ENCODE data around the gene ARIH2.

Gene ARIH2

GRCh38 chr3:48929358-48930035, 10.9 kb downstream of the ARIH2 start:
- DNase-seq = no peak

- no peak for DNase-seq
Observed at GRCh38 chr3:48930590-48930989, 11.9 kb downstream of the ARIH2 start.

- no peak for DNase-seq
Observed at GRCh38 chr3:48931944-48932580, 13.4 kb downstream of the ARIH2 start.

- DNase-seq = no peak
Observed at GRCh38 chr3:48934333-48934991, 15.8 kb downstream of the ARIH2 start.

GRCh38 chr3:48935530-48935929, 16.9 kb downstream of the ARIH2 start:
- no peak for DNase-seq

- no peak for DNase-seq
Observed at GRCh38 chr3:48938156-48938555, 19.5 kb downstream of the ARIH2 start.

- no peak for DNase-seq
Observed at GRCh38 chr3:48938689-48939088, 20.0 kb downstream of the ARIH2 start.

GRCh38 chr3:48945432-48945831, 26.8 kb downstream of the ARIH2 start:
- no peak for DNase-seq

GRCh38 chr3:48945891-48946549, 27.4 kb downstream of the ARIH2 start:
- no peak for DNase-seq

- DNase-seq = peak; percentile 28
Observed at GRCh38 chr3:48949376-48949717, 30.7 kb downstream of the ARIH2 start.

- DNase-seq = no peak
Observed at GRCh38 chr3:48950051-48950450, 31.4 kb downstream of the ARIH2 start.

- DNase-seq = no peak
Observed at GRCh38 chr3:48951764-48952163, 33.1 kb downstream of the ARIH2 start.

GRCh38 chr3:48952510-48953118, 34.0 kb downstream of the ARIH2 start:
- no peak for DNase-seq

GRCh38 chr3:48957006-48957705, 38.5 kb downstream of the ARIH2 start:
- DNase-seq = no peak

- peak; percentile 35 for DNase-seq
Observed at GRCh38 chr3:48960841-48961413, 42.3 kb downstream of the ARIH2 start.

- DNase-seq = no peak
Observed at GRCh38 chr3:48962340-48962739, 43.7 kb downstream of the ARIH2 start.

GRCh38 chr3:48962939-48963338, 44.3 kb downstream of the ARIH2 start:
- DNase-seq = no peak

- no peak for DNase-seq
Observed at GRCh38 chr3:48963591-48963990, 44.9 kb downstream of the ARIH2 start.

- no peak for DNase-seq
Observed at GRCh38 chr3:48966367-48966766, 47.7 kb downstream of the ARIH2 start.

- DNase-seq = no peak
Observed at GRCh38 chr3:48966876-48967361, 48.3 kb downstream of the ARIH2 start.

- no peak for DNase-seq
Observed at GRCh38 chr3:48970586-48970985, 51.9 kb downstream of the ARIH2 start.
